ENCODE measurements around the gene ZNF385B. TPM values are rescaled to one million over a fixed set of nuclear protein-coding genes. Genes with fewer than 3 reads are reported as not detected.

Gene ZNF385B
- total RNA-seq, 1 donor from 2014 or later: 35.8 TPM

DNA sequence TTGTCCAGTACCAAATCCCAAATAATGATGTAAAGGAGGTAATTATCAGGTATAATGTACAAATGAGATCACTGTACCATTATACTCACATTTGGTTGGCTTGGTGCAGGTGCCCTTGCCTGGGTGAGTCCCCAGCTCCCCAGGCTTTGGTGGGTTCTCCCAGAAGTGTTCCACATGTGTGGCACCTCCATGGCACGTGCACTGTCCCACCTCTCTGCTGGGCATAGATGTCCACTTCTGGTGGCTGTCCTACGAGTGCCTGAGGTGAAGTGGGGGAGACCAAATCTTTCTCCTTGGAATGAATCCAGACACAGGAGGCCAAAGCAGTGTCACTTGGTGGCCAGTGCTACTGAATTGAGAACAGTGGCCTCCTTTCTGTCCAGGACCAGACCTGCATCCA, 434.3 kb downstream of the ZNF385B start:
- TF ChIP-seq, protein P1, sequence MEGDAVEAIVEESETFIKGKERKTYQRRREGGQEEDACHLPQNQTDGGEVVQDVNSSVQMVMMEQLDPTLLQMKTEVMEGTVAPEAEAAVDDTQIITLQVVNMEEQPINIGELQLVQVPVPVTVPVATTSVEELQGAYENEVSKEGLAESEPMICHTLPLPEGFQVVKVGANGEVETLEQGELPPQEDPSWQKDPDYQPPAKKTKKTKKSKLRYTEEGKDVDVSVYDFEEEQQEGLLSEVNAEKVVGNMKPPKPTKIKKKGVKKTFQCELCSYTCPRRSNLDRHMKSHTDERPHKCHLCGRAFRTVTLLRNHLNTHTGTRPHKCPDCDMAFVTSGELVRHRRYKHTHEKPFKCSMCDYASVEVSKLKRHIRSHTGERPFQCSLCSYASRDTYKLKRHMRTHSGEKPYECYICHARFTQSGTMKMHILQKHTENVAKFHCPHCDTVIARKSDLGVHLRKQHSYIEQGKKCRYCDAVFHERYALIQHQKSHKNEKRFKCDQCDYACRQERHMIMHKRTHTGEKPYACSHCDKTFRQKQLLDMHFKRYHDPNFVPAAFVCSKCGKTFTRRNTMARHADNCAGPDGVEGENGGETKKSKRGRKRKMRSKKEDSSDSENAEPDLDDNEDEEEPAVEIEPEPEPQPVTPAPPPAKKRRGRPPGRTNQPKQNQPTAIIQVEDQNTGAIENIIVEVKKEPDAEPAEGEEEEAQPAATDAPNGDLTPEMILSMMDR (IDR thresholded peaks at IDR 0.05): no peak
- no peak for TF ChIP-seq EZH2 (IDR thresholded peaks at IDR 0.05)
- TF ChIP-seq EZH2phosphoT487 (IDR thresholded peaks at IDR 0.05): no peak
- no peak overlapping the region for H3K27ac Mint-ChIP-seq
- peaks cover 13% of the 10 kb centered on the region for H3F3A ChIP-seq (ENCODE audit: low read depth)
- H4K20me1 ChIP-seq (ENCODE audit: low read depth): no peaks in the 10 kb centered on the region
- no peaks in the 10 kb centered on the region for H3K36me3 ChIP-seq
- H3K79me2 ChIP-seq (ENCODE audit: low read depth): no peaks in the 10 kb centered on the region
- H3K9me3 Mint-ChIP-seq: no peaks in the 10 kb centered on the region
- H2AFZ ChIP-seq (replicated peaks): no peak overlapping the region
- no peaks in the 10 kb centered on the region for H3K27me3 ChIP-seq
- no peak overlapping the region for H3K27ac ChIP-seq
- no peak for DNase-seq (ENCODE audit: low spot score)
- no peak overlapping the region for H3K4me2 ChIP-seq
- no peak overlapping the region for H3K4me3 Mint-ChIP-seq
- H3K9me3 ChIP-seq (ENCODE audit: low read depth): no peaks in the 10 kb centered on the region
- H3K4me1 Mint-ChIP-seq: peaks cover 20% of the 10 kb centered on the region
- H3K27me3 Mint-ChIP-seq (ENCODE audit: insufficient read depth, low read depth): peaks cover 3% of the 10 kb centered on the region
- H3K4me1 ChIP-seq: peaks cover 27% of the 10 kb centered on the region
- no peak overlapping the region for H3K9ac ChIP-seq
- H3K36me3 Mint-ChIP-seq: no peaks in the 10 kb centered on the region
- no peak overlapping the region for H3K4me3 ChIP-seq

DNA sequence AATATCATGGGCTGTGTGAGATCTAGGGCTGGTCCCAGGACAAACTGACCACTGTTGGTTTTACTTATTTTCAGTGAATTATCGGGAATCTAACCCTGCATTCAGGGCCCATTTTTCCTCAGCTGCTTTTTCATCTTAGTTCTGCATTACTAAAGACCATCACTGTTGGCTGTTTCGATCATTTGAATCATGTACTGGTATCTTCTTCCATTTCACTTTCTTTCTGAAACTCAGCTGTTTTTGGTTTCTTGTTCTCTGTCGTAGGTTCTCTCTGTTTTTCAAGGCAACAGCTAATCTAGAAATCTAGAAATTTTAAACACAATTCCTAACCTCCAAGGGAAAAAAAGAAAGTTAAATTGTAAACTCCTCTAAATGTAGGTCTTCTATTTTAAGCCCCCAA, 436.8 kb downstream of the ZNF385B start:
- H3K4me3 ChIP-seq: no peak overlapping the region
- Mint-ChIP-seq H3K9me3 (no peaks in the 10 kb centered on the region), H3K4me3 (no peak overlapping the region), H3K27ac (no peak overlapping the region), H3K36me3 (no peaks in the 10 kb centered on the region), H3K27me3 (ENCODE audit: insufficient read depth, low read depth) (no peaks in the 10 kb centered on the region), H3K4me1 (peaks cover 18% of the 10 kb centered on the region)
- no peak overlapping the region for H3K27ac ChIP-seq
- peaks cover 19% of the 10 kb centered on the region for H3K4me1 ChIP-seq
- no peaks in the 10 kb centered on the region for H3K79me2 ChIP-seq (ENCODE audit: low read depth)
- H2AFZ ChIP-seq (replicated peaks): no peak overlapping the region
- no peak overlapping the region for H3K4me2 ChIP-seq
- no peak overlapping the region for H3K9ac ChIP-seq
- no peaks in the 10 kb centered on the region for H3K27me3 ChIP-seq
- no peaks in the 10 kb centered on the region for H3K36me3 ChIP-seq
- no peak for DNase-seq (ENCODE audit: low spot score)
- H3K9me3 ChIP-seq (ENCODE audit: low read depth): no peaks in the 10 kb centered on the region
- H4K20me1 ChIP-seq (ENCODE audit: low read depth): no peaks in the 10 kb centered on the region
- peaks cover 13% of the 10 kb centered on the region for H3F3A ChIP-seq (ENCODE audit: low read depth)
- no peak for TF ChIP-seq EZH2 (IDR thresholded peaks at IDR 0.05)
- TF ChIP-seq EZH2phosphoT487 (IDR thresholded peaks at IDR 0.05): no peak
- TF ChIP-seq, protein P1 (IDR thresholded peaks at IDR 0.05): no peak

DNA sequence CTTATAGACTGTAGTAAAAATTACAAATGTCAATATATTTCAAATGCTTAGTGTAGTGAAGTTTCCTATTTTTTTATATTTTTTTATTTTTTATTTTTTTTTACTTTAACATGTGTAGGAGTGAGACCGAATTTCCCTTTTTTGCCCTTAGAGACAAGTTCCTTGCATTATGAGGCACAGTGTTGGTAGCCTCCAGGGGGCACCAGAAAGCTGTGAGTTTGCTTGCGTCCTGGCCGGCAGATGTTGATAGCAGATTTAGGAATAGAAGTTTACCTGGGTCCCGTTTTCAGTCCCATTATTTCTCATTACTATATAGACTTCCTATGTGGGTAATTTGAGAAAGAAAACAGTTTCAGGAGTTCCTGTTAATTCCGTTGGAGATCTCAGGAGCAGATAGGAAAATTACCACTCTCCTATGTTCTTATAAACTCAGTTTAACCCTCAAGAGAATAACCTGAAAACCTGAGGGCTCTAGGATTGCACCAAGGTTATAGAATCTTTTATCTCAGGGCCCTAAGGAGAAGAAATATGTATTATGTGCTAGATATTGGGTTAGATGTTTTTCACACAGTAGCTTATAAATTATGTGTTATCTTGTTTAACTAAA, 439.3 kb downstream of the ZNF385B start:
- Mint-ChIP-seq H3K36me3 (no peaks in the 10 kb centered on the region), H3K27me3 (ENCODE audit: insufficient read depth, low read depth) (no peaks in the 10 kb centered on the region), H3K27ac (no peak overlapping the region), H3K4me3 (no peak overlapping the region), H3K4me1 (no peaks in the 10 kb centered on the region), H3K9me3 (no peaks in the 10 kb centered on the region)
- no peaks in the 10 kb centered on the region for H3K27me3 ChIP-seq
- H2AFZ ChIP-seq (replicated peaks): no peak overlapping the region
- H3K4me2 ChIP-seq: no peak overlapping the region
- peak; percentile 83 for DNase-seq (ENCODE audit: low spot score)
- H3F3A ChIP-seq (ENCODE audit: low read depth): no peaks in the 10 kb centered on the region
- TF ChIP-seq EZH2 (IDR thresholded peaks at IDR 0.05) (no peak), EZH2phosphoT487 (IDR thresholded peaks at IDR 0.05) (no peak)
- TF ChIP-seq, protein P1 (IDR thresholded peaks at IDR 0.05): peak; percentile 84
- H3K4me3 ChIP-seq: no peak overlapping the region
- no peaks in the 10 kb centered on the region for H3K79me2 ChIP-seq (ENCODE audit: low read depth)
- no peaks in the 10 kb centered on the region for H4K20me1 ChIP-seq (ENCODE audit: low read depth)
- H3K9ac ChIP-seq: no peak overlapping the region
- H3K9me3 ChIP-seq (ENCODE audit: low read depth): no peaks in the 10 kb centered on the region
- H3K36me3 ChIP-seq: no peaks in the 10 kb centered on the region
- H3K4me1 ChIP-seq: no peaks in the 10 kb centered on the region
- H3K27ac ChIP-seq: no peak overlapping the region

All from neural progenitor cell (in vitro differentiated cells).